Amygdala (tissue), 56 donors: ENCODE measurements around the gene DNAH12.

Experiments
- DNase-seq, 56 donors: peaks; one replicate each; lab custom pipeline; 2025; lab: John Stamatoyannopoulos, UW

DNAH12 gene

GRCh38 chr3:57252404-57252803, 291.7 kb downstream of the DNAH12 start:
- no peak for DNase-seq

- DNase-seq: no peak
Measured at GRCh38 chr3:57244946-57245345, 299.2 kb downstream of the DNAH12 start.
